ENCODE results near the gene PRKAR2B. TPM values are rescaled to one million over a fixed set of nuclear protein-coding genes. Genes with fewer than 3 reads are reported as not detected.

PRKAR2B gene
- total and polyA plus RNA-seq, 2 experiments from 2014 or later: 48.8 to 50.6 TPM

DNA sequence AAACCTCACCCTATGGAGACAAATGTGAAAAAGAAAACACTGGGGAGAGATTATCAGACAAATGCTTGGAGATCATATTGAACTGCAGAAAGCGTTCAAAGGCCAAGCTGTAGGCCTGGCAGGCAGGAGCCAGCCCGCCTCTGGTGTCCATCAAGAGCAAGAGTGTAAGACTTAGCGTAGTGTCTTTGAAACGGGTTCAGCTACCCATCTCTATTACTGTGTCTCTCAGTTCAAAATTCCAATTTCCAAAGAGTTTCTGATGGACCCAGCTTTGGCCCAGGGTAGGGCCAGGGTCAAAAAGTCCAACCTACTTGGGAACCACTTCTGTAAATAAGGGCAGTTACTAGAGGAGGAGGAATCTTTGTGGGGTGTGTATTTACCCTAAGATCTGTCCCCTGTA is 78.9 kb downstream of the PRKAR2B start:
- H3K79me2 ChIP-seq (replicated peaks; ENCODE audit: insufficient read depth): no peaks in the 10 kb centered on the region; the same call in none of the 2 replicates
- Mint-ChIP-seq H3K27me3 (ENCODE audit: insufficient read depth, low read depth, poor library complexity) (peaks cover 3% of the 10 kb centered on the region), H3K4me3 (no peak overlapping the region), H3K4me1 (peaks cover 29% of the 10 kb centered on the region), H3K36me3 (ENCODE audit: low read depth) (no peaks in the 10 kb centered on the region), H3K9me3 (no peaks in the 10 kb centered on the region), H3K27ac (no peak overlapping the region)
- H3K4me2 ChIP-seq: no peak overlapping the region
- no peak for DNase-seq (ENCODE audit: low spot score)
- H2AFZ ChIP-seq: no peak overlapping the region
- TF ChIP-seq NANOG (IDR thresholded peaks at IDR 0.05; ENCODE audit: borderline replicate concordance) (no peak), EZH2phosphoT487 (IDR thresholded peaks at IDR 0.05; ENCODE audit: unreplicated experiment) (no peak), POLR2AphosphoS5 (IDR thresholded peaks at IDR 0.05; ENCODE audit: low read depth) (no peak)
- TF ChIP-seq, protein P1, sequence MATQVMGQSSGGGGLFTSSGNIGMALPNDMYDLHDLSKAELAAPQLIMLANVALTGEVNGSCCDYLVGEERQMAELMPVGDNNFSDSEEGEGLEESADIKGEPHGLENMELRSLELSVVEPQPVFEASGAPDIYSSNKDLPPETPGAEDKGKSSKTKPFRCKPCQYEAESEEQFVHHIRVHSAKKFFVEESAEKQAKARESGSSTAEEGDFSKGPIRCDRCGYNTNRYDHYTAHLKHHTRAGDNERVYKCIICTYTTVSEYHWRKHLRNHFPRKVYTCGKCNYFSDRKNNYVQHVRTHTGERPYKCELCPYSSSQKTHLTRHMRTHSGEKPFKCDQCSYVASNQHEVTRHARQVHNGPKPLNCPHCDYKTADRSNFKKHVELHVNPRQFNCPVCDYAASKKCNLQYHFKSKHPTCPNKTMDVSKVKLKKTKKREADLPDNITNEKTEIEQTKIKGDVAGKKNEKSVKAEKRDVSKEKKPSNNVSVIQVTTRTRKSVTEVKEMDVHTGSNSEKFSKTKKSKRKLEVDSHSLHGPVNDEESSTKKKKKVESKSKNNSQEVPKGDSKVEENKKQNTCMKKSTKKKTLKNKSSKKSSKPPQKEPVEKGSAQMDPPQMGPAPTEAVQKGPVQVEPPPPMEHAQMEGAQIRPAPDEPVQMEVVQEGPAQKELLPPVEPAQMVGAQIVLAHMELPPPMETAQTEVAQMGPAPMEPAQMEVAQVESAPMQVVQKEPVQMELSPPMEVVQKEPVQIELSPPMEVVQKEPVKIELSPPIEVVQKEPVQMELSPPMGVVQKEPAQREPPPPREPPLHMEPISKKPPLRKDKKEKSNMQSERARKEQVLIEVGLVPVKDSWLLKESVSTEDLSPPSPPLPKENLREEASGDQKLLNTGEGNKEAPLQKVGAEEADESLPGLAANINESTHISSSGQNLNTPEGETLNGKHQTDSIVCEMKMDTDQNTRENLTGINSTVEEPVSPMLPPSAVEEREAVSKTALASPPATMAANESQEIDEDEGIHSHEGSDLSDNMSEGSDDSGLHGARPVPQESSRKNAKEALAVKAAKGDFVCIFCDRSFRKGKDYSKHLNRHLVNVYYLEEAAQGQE (IDR thresholded peaks at IDR 0.05; ENCODE audit: unreplicated experiment): no peak
- no peaks in the 10 kb centered on the region for H3K36me3 ChIP-seq (ENCODE audit: insufficient read depth)
- H3K4me1 ChIP-seq (ENCODE audit: insufficient read depth): peaks cover 7% of the 10 kb centered on the region
- H4K20me1 ChIP-seq (replicated peaks; ENCODE audit: insufficient read depth): no peaks in the 10 kb centered on the region
- H3K9me2 ChIP-seq (ENCODE audit: insufficient read depth): no peaks in the 10 kb centered on the region
- ATAC-seq: no peak
- H3F3A ChIP-seq (replicated peaks; ENCODE audit: low read depth): no peaks in the 10 kb centered on the region
- no peak overlapping the region for H3K27ac ChIP-seq (ENCODE audit: low read depth)
- no peak overlapping the region for H3K4me3 ChIP-seq
- H3K27me3 ChIP-seq (ENCODE audit: insufficient read depth): no peaks in the 10 kb centered on the region

DNA sequence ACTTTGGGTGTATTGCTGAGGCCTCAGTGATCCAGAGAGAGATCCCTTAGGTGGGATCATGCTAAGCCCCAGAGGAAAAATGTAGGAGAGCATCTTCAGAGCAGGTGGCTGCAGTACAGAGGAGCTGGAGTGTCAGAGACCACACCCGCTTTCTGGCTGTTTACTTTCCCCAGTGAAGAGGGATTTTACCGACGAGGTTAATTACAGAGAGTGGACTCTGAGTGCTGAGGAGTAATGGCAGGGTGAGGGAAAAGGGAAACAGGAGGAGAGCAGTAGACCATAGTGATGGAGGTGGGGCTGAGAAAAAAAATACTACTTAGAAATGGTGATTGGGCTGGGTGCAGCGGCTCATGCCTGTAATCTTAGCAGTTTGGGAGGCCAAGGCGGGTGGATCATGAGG is 81.0 kb downstream of the PRKAR2B start:
- no peak; the same call in 2 of the 3 replicates for ATAC-seq
- TF ChIP-seq ZNF462 (CRISPR knock-in tag; IDR thresholded peaks at IDR 0.05) (no peak), EZH2 (IDR thresholded peaks at IDR 0.05; ENCODE audit: low read depth, unreplicated experiment) (no peak)
- H3K27me3 Mint-ChIP-seq (ENCODE audit: insufficient read depth, low read depth, poor library complexity): peaks cover 3% of the 10 kb centered on the region
- Histone ChIP-seq H3F3A (replicated peaks; ENCODE audit: low read depth) (no peaks in the 10 kb centered on the region), H2AFZ (no peak overlapping the region), H3K27me3 (ENCODE audit: insufficient read depth) (no peaks in the 10 kb centered on the region), H3K4me2 (no peak overlapping the region), H3K4me3 (no peak overlapping the region), H3K4me1 (ENCODE audit: insufficient read depth) (0 out of 2 replicates have a peak, but pooled peaks cover 4% of the 10 kb centered on the region), H3K36me3 (ENCODE audit: insufficient read depth) (no peaks in the 10 kb centered on the region), H4K20me1 (replicated peaks; ENCODE audit: insufficient read depth) (no peaks in the 10 kb centered on the region), H3K27ac (ENCODE audit: low read depth) (no peak overlapping the region), H3K79me2 (replicated peaks; ENCODE audit: insufficient read depth) (no peaks in the 10 kb centered on the region), H3K9me2 (ENCODE audit: insufficient read depth) (no peaks in the 10 kb centered on the region)
- no peak overlapping the region for H3K4me3 Mint-ChIP-seq
- no peak for DNase-seq (ENCODE audit: low spot score)
- H3K27ac Mint-ChIP-seq: peak overlapping the region; percentile 70
- peaks cover 31% of the 10 kb centered on the region for H3K4me1 Mint-ChIP-seq
- 0 out of 3 replicates have a peak, but pooled peaks cover 4% of the 10 kb centered on the region for H3K36me3 Mint-ChIP-seq (ENCODE audit: low read depth)
- H3K9me3 Mint-ChIP-seq: no peaks in the 10 kb centered on the region

All from GM23338 (cell line).